HCT116 (cell line): ENCODE results near the gene CD300LB.

Source experiments
- CTCF ChIP-seq, 3 experiments: fragments of 200-600 bp in 1 of 3; sonication (generic) in 1 of 3; IDR thresholded peaks in 2 of 3; conservative IDR thresholded peaks in 1 of 3; 2 replicates each; pipeline ENCODE4 v1.5.1; 2012 to 2017; ENCODE audit warnings: low read depth in 2 of 3, low read length in 2 of 3, antibody characterized with exemption in 1 of 3, borderline replicate concordance in 1 of 3, control low read depth in 1 of 3, mild to moderate bottlenecking in 1 of 3, mixed read lengths in 1 of 3, mixed run types in 1 of 3, moderate library complexity in 1 of 3; ENCODE audit not compliant: insufficient read depth in 1 of 3
- EZH2phosphoT487 ChIP-seq: fragments of 200-600 bp; IDR thresholded peaks from 2 replicates; pipeline ENCODE4 v1.6.1; 2018; ENCODE audit warnings: antibody characterized with exemption, borderline replicate concordance
- MAX ChIP-seq: IDR thresholded peaks from 2 replicates; pipeline ENCODE4 v1.6.1; 2012
- POLR2A ChIP-seq: IDR thresholded peaks from 2 replicates; pipeline ENCODE4 v1.7.0; 2011; ENCODE audit warnings: borderline replicate concordance; ENCODE audit not compliant: insufficient read depth, insufficient read length; ENCODE audit errors: extremely low read depth
- POLR2AphosphoS5 ChIP-seq: IDR thresholded peaks from 2 replicates; pipeline ENCODE4 v1.6.1; 2011; ENCODE audit warnings: mild to moderate bottlenecking, low read depth, low read length, moderate library complexity
- RAD21 ChIP-seq: IDR thresholded peaks from 2 replicates; pipeline ENCODE4 v1.6.1; 2012; ENCODE audit warnings: low read depth, mild to moderate bottlenecking
- REST ChIP-seq: IDR thresholded peaks from 2 replicates; pipeline ENCODE4 v1.6.1; 2012; ENCODE audit warnings: low read depth
- YY1 ChIP-seq: IDR thresholded peaks from 2 replicates; pipeline ENCODE4 v1.6.1; 2011; ENCODE audit warnings: low read length, low read depth, moderate library complexity, mild to moderate bottlenecking; ENCODE audit not compliant: insufficient replicate concordance; ENCODE audit errors: extremely low read depth
- ZBTB33 ChIP-seq: IDR thresholded peaks from 2 replicates; pipeline ENCODE4 v1.6.1; 2011; ENCODE audit warnings: mild to moderate bottlenecking, low read length, moderate library complexity; ENCODE audit not compliant: insufficient replicate concordance; ENCODE audit errors: extremely low read depth
- ZNF274 ChIP-seq: fragments of 200-500 bp; sonication (Bioruptor generic); IDR thresholded peaks from 2 replicates; pipeline ENCODE4 v1.6.1; 2014; ENCODE audit warnings: mild to moderate bottlenecking, low read depth, low read length, inconsistent platforms

- TF ChIP-seq ZNF274 (no peak), YY1 (no peak), POLR2A (no peak), REST (no peak), EZH2phosphoT487 (no peak), CTCF (IDR thresholded peaks at IDR 0.05 in 2 of 3, conservative IDR thresholded peaks at IDR 0.05 in 1 of 3; ENCODE audit: borderline replicate concordance in 1 of 3, insufficient read depth in 1 of 3, low read depth in 2 of 3, low read length in 2 of 3) (no peak), MAX (no peak), POLR2AphosphoS5 (no peak), ZBTB33 (no peak), RAD21 (no peak)
These were observed 58.0 kb downstream of the CD300LB start for GRCh38 chr17:74473294-74473693.
